ENCODE data around the gene SLC2A4.
A peak's percentile ranks its signal among the peaks of the same experiment; 100 is the strongest.

Gene SLC2A4

DNA sequence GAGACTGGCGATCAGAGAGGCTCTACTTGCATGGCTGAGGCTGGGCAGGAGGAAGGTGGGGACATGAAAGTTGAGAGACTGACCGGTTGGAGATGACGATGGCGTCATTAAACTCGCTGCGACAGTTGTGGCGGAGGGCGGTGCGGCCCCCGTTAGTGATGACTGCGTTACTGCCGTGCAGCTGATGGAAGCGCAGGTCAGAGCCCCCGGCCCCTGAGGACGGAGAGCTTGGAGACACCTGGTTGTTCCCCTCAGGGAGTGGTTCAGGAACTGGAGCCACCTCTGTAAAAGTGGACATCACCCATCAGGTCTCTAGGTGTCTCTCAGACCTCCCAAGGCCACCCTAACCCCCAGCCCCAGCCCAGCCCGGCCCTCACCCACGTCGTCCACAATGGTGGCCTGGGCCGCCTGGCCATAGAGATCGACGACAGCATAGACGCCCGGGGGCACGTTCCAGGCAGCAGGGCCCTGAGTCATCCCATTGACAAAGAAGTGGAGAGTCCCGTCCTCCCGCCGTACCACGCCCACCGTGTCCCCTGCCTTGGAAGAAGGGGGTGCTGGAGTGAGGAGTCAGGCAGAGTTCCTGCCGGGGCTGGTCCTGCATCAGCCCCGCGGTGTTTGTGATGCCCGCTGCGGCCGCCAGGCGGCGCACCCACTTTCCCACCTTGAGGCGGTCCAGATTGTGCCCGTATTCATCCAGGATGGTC is 42.4 kb downstream of the SLC2A4 start:
- no peak overlapping the region for H3K4me3 ChIP-seq (replicated peaks; ENCODE audit: low read depth, low read length)
- DNase-seq (ENCODE audit: low read depth): peak; percentile 46
- TF ChIP-seq, protein P1, sequence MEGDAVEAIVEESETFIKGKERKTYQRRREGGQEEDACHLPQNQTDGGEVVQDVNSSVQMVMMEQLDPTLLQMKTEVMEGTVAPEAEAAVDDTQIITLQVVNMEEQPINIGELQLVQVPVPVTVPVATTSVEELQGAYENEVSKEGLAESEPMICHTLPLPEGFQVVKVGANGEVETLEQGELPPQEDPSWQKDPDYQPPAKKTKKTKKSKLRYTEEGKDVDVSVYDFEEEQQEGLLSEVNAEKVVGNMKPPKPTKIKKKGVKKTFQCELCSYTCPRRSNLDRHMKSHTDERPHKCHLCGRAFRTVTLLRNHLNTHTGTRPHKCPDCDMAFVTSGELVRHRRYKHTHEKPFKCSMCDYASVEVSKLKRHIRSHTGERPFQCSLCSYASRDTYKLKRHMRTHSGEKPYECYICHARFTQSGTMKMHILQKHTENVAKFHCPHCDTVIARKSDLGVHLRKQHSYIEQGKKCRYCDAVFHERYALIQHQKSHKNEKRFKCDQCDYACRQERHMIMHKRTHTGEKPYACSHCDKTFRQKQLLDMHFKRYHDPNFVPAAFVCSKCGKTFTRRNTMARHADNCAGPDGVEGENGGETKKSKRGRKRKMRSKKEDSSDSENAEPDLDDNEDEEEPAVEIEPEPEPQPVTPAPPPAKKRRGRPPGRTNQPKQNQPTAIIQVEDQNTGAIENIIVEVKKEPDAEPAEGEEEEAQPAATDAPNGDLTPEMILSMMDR (IDR thresholded peaks at IDR 0.05; ENCODE audit: low read length, missing control alignments): peak; percentile 92

DNA sequence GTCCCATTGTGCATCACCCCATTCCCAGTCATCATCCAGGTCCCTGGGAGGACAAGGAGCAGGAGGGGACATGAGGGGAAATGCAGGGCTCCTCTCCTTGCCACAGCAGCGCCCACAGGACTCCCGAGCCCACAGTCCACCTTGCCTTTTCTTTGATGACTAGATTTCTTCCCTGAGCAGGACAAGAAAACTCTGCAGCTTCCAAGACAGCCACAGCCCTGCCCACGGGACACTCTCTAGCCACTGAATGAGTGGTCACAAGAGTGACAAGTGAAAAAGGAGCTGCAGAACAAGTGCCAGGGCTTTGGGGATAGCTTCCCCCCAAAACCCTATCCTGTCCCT is 42.9 kb downstream of the SLC2A4 start:
- no peak for DNase-seq (ENCODE audit: low read depth)
- TF ChIP-seq, protein P1 (IDR thresholded peaks at IDR 0.05; ENCODE audit: low read length, missing control alignments): no peak
- H3K4me3 ChIP-seq (replicated peaks; ENCODE audit: low read depth, low read length): no peak overlapping the region

DNA sequence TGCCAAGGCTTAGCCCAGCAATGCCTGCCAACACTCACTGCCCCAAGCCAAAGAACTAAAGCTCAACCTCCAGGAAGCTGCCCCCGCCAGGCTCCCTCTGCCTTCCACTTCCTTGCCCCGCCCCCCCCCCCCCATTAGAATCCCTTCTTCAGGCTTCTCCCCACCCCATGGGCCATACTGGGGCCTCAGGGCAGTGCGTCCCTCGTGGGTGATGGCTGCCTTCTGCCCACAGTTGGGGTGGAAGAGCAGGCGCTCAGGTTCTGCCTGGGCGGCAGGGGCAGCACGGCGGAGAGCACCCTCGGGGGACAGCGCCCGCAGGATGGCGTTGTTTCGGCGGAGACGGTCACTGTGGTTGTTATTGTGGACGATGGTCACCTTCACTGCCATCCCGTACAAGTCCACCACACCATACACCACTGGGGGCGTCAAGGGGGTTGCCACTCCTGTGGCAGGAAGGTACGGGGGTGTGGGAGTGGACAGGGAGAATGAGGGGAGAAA is 43.6 kb downstream of the SLC2A4 start:
- no peak for DNase-seq (ENCODE audit: low read depth)
- TF ChIP-seq, protein P1 (IDR thresholded peaks at IDR 0.05; ENCODE audit: low read length, missing control alignments): no peak
- H3K4me3 ChIP-seq (replicated peaks; ENCODE audit: low read depth, low read length): no peak overlapping the region

DNA sequence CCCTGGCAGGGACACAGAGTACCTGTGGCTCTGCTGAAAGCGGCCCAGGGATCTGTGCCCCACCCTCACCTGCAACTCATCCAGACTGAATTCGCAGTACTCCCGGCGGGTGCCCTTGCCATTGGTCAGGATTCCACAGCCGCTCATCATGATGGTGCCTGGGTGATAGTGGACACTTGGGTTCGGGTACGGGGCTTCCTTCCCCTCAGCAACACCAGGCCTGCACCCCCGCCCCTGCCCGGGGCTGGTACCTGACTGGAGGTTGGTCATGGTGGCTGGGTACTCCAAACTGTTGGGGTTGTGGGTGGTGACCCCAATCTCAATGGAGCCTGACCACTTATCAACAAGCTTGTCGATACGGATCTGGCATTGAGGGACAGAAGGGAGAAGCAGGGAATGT is 44.7 kb downstream of the SLC2A4 start:
- no peak overlapping the region for H3K4me3 ChIP-seq (replicated peaks; ENCODE audit: low read depth, low read length)
- TF ChIP-seq, protein P1 (IDR thresholded peaks at IDR 0.05; ENCODE audit: low read length, missing control alignments): no peak
- DNase-seq (ENCODE audit: low read depth): no peak

DNA sequence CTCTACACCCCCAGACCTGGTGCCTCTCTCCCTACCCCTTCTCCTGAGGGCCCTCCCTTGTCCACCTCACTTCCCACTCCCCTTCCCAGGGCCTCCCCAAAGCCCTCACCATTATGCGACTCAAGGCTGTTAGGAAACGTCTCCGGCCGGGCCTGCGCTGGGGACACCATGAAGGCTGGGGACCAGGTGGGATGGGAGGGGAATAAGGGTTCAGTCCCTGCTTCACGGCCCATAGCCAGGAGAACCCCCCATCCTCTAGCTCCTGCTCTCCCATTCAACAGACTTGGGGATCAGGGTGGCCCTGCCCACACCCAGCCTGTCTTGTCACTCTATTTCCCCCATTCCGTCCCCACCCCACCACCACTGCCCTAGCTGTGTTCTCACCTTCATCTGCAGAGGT is 45.5 kb downstream of the SLC2A4 start:
- TF ChIP-seq, protein P1 (IDR thresholded peaks at IDR 0.05; ENCODE audit: low read length, missing control alignments): no peak
- no peak for DNase-seq (ENCODE audit: low read depth)
- H3K4me3 ChIP-seq (replicated peaks; ENCODE audit: low read depth, low read length): no peak overlapping the region

DNA sequence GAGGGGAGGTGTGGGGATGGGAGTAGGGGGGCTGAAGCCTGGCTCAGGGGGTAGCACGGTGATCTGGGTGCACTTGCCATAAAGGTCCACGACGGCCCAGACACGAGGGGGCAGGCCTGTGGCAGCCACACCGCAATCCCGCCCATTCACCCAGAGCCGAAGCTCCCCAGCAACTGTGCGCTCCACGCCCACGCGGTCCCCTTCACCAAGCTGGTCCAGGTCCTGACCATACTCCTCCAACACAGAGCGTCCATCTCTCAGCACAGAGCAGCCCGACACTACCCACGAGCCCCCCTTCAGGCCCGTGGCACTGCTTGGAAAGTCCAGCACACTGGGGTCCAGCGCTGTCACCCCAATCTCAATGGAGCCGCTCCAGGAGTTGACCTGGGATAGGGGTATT is 46.0 kb downstream of the SLC2A4 start:
- TF ChIP-seq, protein P1 (IDR thresholded peaks at IDR 0.05; ENCODE audit: low read length, missing control alignments): no peak
- no peak for DNase-seq (ENCODE audit: low read depth)

DNA sequence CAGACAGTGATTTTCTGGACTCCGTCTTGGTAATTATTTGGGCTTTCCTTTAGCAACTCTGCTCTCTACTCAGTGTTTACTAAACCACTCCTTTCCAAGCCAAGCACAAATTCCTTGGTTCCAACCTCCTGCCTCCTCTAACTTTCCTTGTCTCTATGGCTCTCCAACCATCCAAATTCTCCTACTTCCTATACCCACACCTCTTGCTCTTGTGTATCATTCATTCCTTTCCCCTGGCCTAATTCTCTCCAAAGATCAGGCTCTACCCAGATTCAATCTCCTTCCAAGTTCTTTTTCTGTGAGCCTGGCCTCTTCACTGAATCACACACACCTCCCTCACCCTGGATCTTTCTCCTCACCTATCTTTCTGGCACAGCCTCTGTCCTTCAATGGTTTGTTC is 46.5 kb downstream of the SLC2A4 start:
- DNase-seq (ENCODE audit: low read depth): no peak
- H3K4me3 ChIP-seq (replicated peaks; ENCODE audit: low read depth, low read length): no peak overlapping the region
- TF ChIP-seq, protein P1 (IDR thresholded peaks at IDR 0.05; ENCODE audit: low read length, missing control alignments): no peak

More for the DNA sequence above, 46.0 kb downstream of the SLC2A4 start:
- H3K4me3 ChIP-seq (replicated peaks; ENCODE audit: low read depth, low read length): no peak overlapping the region
